K562 (cell line): ENCODE measurements around the gene SLC6A9.

ENCODE experiments used
- ARNT ChIP-seq, 2 experiments: fragments of 450-650 bp; IDR thresholded peaks; 2 replicates each; pipeline ENCODE4 v1.6.1; 2016; ENCODE audit warnings: mild to moderate bottlenecking in 1 of 2
- CTCF ChIP-seq, 3 experiments: IDR thresholded peaks in 2 of 3; conservative IDR thresholded peaks in 1 of 3; 2 replicates each; pipeline ENCODE4 v1.5.1; 2011 to 2012; ENCODE audit warnings: low read length in 3 of 3, mild to moderate bottlenecking in 3 of 3, control low read depth in 2 of 3, improper control_type of control experiment in 1 of 3, inconsistent platforms in 1 of 3, low read depth in 1 of 3, mixed read lengths in 1 of 3, moderate library complexity in 1 of 3; ENCODE audit not compliant: insufficient read depth in 2 of 3
- FOSL1 ChIP-seq: fragments of 200-800 bp; sonication (Bioruptor generic); conservative IDR thresholded peaks from 2 replicates; pipeline ENCODE4 v1.6.1; 2016; ENCODE audit warnings: missing genetic modification characterization, missing compliant biosample characterization
- HLTF ChIP-seq: fragments of 450-650 bp; IDR thresholded peaks from 2 replicates; pipeline ENCODE4 v1.6.1; 2016
- JUND ChIP-seq, 2 experiments: IDR thresholded peaks; 2 replicates in 1 of 2; 3 replicates in 1 of 2; pipeline ENCODE4 v1.6.1; 2011; ENCODE audit warnings: borderline replicate concordance in 2 of 2, low read depth in 2 of 2, low read length in 2 of 2, improper control_type of control experiment in 1 of 2, missing biosample characterization in 1 of 2, missing genetic modification characterization in 1 of 2, missing genetic modification reagents in 1 of 2
- MAFG ChIP-seq: fragments of 450-650 bp; conservative IDR thresholded peaks from 2 replicates; pipeline ENCODE4 v1.6.1; 2016; ENCODE audit warnings: missing genetic modification characterization, missing compliant biosample characterization
- POLR2A ChIP-seq: fragments of 450-650 bp; conservative IDR thresholded peaks from 2 replicates; pipeline ENCODE4 v1.6.1; 2016
- PTBP1 ChIP-seq: fragments of 200-400 bp; formaldehyde crosslinking; IDR thresholded peaks from 2 replicates; pipeline ENCODE4 v1.6.1; 2017; ENCODE audit warnings: low read depth, low read length
- PTRF ChIP-seq: fragments of 450-650 bp; IDR thresholded peaks from 2 replicates; pipeline ENCODE4 v1.6.1; 2016; ENCODE audit warnings: mild to moderate bottlenecking, missing genetic modification characterization, missing compliant biosample characterization
- REST ChIP-seq, 2 experiments: fragments of 450-650 bp; formaldehyde crosslinking in 1 of 2; IDR thresholded peaks; 2 replicates each; pipeline versions ENCODE4 v1.4.0 to v1.6.1; 2014 to 2020; ENCODE audit warnings: mild to moderate bottlenecking in 2 of 2, borderline replicate concordance in 1 of 2, low read depth in 1 of 2
- SOX6 ChIP-seq: fragments of 450-650 bp; IDR thresholded peaks from 2 replicates; pipeline ENCODE4 v1.6.1; 2014; ENCODE audit warnings: mild to moderate bottlenecking
- TCF7L2 ChIP-seq: fragments of 150-350 bp; IDR thresholded peaks from 2 replicates; pipeline ENCODE4 v1.6.1; 2016; ENCODE audit warnings: low read depth, mild to moderate bottlenecking, low read length, moderate library complexity
- ZNF121 ChIP-seq: sonication (generic); formaldehyde crosslinking; conservative IDR thresholded peaks from 2 replicates; pipeline ENCODE4 v1.8.0; 2022; ENCODE audit warnings: missing genetic modification reagents
- TF ChIP-seq, protein P1 (sequence below), 2 experiments: fragments of 450-650 bp in 1 of 2; sonication (generic) in 1 of 2; formaldehyde crosslinking in 1 of 2; IDR thresholded peaks in 1 of 2; conservative IDR thresholded peaks in 1 of 2; 2 replicates each; pipeline versions ENCODE4 v1.6.1 to v1.8.1; 2016 to 2023; ENCODE audit warnings: mild to moderate bottlenecking in 2 of 2, moderate library complexity in 2 of 2, inconsistent platforms in 1 of 2, missing genetic modification reagents in 1 of 2

DNA sequence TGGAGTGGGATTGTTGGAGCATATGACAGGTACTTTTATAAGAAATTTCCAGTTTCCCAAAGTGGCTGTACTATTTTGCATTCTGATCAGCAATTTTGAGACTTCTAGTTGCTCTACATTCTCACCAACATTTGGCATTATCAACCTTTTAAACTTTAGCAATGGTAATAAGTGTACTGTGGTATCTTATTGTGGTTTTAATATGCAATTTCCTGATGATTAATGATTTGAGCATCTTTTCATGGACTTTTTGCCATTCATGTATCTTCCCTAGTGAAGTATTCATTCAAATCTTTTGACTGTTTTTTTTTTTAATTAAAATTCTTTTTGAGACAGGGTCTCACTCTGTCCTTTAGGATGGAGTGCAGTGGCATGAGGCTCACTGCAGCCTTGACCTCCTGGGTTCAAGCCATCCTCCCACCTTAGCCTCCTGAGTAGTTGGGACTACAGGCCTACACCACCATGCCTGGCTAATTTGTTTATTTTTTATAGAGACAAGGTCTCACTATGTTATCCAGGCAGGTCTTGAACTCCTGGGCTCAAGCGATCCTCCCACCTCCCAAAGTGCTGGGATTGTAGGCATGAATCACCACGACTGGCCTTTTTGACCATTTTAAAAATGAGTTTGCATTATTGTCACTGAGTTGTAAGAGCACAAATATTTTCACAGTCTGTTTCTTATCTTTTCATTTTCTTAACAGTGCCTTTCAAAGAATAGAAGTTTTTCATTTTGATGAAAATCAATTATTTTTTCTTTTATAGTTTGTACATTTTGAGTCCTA, 7.8 kb upstream of the SLC6A9 start:
- TF ChIP-seq TCF7L2 (no peak), FOSL1 (tag) (peak; percentile 80), REST (IDR thresholded peaks at IDR 0.05; ENCODE audit: borderline replicate concordance) (no peak), REST (CRISPR knock-in tag; IDR thresholded peaks at IDR 0.05; ENCODE audit: low read depth) (no peak), CTCF (IDR thresholded peaks at IDR 0.05 in 2 of 3, conservative IDR thresholded peaks at IDR 0.05 in 1 of 3; ENCODE audit: insufficient read depth in 2 of 3, low read depth in 1 of 3, low read length in 3 of 3) (no peak), ZNF121 (CRISPR knock-in tag) (no peak; the same call in 1 of the 2 replicates), SOX6 (no peak), MAFG (tag) (peak; percentile 19; the same call in 1 of the 2 replicates), POLR2A (no peak), HLTF (no peak), ARNT (IDR thresholded peaks at IDR 0.05) (no peak), PTBP1 (no peak), PTRF (tag) (no peak), JUND (IDR thresholded peaks at IDR 0.05; ENCODE audit: borderline replicate concordance, low read depth, low read length) (peak; percentile 67), JUND (tag; IDR thresholded peaks at IDR 0.05; ENCODE audit: borderline replicate concordance, low read depth, low read length) (peak; percentile 36; the same call in 1 of the 3 replicates)
- TF ChIP-seq, protein P1, sequence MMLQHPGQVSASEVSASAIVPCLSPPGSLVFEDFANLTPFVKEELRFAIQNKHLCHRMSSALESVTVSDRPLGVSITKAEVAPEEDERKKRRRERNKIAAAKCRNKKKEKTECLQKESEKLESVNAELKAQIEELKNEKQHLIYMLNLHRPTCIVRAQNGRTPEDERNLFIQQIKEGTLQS (IDR thresholded peaks at IDR 0.05), result peak; percentile 46
- TF ChIP-seq, protein P1 (CRISPR knock-in tag; conservative IDR thresholded peaks at IDR 0.05), result no peak
